ENCODE results near the gene PRDX3.
"Not testable (repeated sequence)": the region's sequence is repeated elsewhere in the genome, so short reads cannot be mapped to it uniquely, and the experiment has no call there.

PRDX3 gene

DNA sequence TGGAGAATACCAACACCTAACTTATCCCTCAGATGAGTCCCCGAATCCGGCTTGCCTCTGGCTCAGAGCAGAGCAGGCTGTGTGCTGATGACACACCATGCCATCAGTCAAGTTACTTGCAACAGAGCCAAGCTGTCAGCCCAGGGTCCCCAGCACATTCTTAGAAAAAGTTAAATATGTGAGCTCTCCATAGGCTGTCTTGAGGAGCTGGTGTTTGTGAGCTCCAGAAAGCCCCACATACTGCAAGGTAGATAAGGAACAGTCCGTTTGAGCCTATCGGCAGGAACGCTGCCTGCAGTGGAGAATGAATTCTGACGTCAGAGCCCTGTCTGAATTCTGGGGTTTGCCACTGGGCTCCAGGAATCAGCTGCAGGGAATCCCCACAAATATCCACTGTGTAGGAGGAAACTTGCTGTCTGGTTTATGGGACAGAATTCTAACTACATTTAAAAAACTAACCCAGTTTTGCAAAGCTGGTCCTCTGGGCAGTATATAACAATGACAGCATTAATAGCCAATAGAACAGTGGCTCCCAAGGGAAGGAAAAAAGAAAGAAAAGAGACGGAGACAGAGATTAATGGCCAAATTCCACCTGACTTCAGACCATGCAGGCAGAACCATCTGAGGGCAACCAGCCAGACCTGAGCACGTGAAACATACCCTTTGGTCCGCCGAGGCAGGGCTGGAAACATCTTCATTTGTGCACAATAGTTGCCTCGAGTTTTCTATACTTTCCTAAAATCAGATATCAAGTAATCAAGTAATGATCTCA lies 16.7 kb downstream of the PRDX3 start:
- TF ChIP-seq, protein P1, sequence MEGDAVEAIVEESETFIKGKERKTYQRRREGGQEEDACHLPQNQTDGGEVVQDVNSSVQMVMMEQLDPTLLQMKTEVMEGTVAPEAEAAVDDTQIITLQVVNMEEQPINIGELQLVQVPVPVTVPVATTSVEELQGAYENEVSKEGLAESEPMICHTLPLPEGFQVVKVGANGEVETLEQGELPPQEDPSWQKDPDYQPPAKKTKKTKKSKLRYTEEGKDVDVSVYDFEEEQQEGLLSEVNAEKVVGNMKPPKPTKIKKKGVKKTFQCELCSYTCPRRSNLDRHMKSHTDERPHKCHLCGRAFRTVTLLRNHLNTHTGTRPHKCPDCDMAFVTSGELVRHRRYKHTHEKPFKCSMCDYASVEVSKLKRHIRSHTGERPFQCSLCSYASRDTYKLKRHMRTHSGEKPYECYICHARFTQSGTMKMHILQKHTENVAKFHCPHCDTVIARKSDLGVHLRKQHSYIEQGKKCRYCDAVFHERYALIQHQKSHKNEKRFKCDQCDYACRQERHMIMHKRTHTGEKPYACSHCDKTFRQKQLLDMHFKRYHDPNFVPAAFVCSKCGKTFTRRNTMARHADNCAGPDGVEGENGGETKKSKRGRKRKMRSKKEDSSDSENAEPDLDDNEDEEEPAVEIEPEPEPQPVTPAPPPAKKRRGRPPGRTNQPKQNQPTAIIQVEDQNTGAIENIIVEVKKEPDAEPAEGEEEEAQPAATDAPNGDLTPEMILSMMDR (conservative IDR thresholded peaks at IDR 0.05), result no peak
- no peak overlapping the region for H3K27ac ChIP-seq

DNA sequence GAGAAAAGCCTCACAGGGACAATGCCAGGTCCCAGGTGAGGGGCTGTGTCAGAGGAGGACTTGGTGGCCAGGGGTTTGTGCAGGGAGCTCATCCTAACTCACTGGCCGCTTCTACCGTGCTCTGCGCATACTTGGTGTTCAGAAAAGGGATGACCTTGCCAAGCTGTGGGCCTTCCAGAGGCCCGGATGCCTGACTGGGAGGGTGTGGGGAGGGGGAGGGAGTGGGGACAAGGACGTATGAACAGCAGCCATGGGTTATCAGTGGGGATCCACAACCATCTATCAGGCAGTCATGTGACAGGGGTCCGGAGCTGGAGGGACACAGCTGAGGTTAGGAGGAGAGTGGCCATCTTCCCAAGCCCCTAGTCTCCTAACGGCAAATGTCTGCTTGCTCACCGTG lies 19.3 kb downstream of the PRDX3 start:
- TF ChIP-seq, protein P1 (conservative IDR thresholded peaks at IDR 0.05), result no peak
- H3K27ac ChIP-seq, result no peak overlapping the region

DNA sequence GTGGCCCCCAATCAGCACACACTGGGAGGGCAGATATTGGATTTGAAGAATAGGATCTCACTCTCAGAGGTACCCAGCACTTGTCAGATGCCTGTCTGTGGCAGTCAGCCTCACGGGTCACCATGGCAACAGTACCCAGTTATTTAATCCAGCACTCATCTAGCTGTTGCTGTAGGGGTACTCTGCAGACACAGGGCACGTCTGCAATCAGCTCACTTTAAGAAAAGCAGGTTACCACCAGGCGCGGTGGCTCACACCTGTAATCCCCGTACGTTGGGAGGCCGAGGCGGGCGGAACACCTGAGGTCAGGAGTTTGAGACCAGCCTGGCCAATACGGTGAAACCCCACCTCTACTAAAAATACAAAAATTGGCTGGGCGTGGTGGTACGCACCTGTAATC lies 25.0 kb downstream of the PRDX3 start:
- TF ChIP-seq, protein P1 (conservative IDR thresholded peaks at IDR 0.05), result no peak
- no peak overlapping the region for H3K27ac ChIP-seq

DNA sequence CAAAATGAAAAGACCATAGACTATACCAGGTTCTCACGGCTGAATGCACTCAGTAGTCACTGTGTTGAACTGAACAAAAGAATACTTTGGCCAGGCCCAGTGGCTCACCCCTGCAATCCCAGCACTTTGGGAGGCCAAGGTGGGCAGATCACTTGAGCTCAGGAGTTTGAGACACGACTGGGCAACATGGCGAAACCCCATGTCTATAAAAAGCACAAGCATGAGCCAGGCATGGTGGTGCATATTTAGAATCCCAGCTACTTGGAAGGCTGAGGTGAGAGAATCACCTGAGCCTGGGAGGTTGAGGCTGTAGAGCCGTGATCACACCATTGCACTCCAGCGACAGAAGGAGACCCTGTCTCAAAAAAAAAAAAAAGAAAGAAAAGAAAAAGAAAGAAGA lies 25.6 kb downstream of the PRDX3 start:
- no peak overlapping the region for H3K27ac ChIP-seq
- TF ChIP-seq, protein P1 (conservative IDR thresholded peaks at IDR 0.05), result no peak

DNA sequence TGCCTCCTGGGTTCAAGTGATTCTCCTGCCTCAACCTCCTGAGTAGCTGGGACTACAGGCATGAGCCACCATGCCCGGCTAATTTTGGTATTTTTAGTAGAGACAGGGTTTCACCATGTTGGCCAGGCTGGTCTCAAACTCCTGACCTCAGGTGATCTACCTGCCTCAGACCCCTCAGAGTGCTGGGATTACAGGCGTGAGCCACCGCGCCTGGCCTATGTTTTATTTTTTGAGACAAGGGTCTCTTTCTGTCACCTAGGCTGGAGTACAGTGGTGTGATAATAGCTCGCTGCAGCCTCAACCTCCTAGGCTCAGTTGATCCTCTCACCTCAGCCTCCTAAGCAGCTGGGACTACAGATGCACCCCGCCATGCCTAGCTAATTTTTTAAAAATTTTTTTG lies 27.0 kb downstream of the PRDX3 start:
- H3K27ac ChIP-seq, result not testable (repeated sequence)

DNA sequence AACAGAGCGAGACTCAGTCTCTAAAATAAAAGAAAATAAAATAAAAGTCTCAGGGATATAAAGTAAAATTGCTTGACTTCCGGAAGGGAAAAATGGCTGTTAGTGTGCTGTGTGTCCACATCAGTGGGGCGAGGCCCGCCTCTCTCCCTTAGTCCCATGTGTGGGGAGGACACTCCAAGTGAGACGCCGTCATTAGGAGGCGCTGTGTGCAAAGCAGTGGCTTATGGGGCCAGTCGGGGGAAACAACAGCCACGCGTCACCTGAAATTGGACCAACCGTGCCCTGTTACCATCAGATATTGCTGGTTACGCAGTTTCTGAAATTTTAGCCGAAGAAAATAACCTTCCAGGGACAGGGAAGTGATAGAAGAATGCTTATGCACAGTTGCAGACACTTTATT lies 28.9 kb downstream of the PRDX3 start:
- TF ChIP-seq, protein P1 (conservative IDR thresholded peaks at IDR 0.05), result no peak
- H3K27ac ChIP-seq, result no peak overlapping the region

DNA sequence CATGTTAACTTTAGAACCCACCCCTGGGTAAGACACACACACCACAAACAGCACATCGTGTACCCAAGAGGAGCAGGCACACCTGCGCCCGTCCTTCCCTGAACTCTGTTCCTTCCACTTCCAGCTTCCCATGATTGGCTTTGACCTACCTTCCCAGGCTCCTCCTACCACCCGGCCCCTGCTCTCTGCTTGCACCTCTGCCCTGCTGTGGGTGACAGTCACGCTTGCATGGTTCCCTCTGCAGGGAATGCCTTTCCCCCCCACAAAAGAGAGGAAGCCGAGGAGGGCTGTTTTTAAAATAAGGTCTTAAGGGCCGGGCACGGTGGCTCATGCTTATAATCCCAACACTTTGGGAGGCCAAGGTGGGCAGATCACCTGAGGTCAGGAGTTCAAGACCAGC lies 29.5 kb downstream of the PRDX3 start:
- no peak overlapping the region for H3K27ac ChIP-seq
- TF ChIP-seq, protein P1 (conservative IDR thresholded peaks at IDR 0.05), result no peak

DNA sequence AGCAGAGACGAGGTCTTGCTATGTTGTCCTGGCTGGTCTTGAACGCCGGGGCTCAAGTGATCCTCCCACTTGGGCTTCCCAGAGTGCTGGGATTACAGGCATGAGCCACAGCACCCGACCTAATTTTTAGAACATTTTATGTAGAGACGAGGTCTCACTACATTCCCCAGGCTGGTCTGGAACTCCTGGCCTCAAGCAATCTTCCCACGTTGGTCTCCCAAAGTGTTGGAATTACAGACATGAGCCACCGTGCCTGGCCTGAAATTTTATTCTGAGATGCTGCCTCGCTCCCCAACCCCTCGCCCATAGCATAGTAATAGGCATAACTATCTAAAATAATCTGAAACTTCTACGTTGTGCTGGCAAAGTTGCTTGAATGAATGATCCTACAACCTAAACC lies 35.0 kb downstream of the PRDX3 start:
- H3K27ac ChIP-seq, result no peak overlapping the region
- TF ChIP-seq, protein P1 (conservative IDR thresholded peaks at IDR 0.05), result no peak

All from VCaP (cell line).